ENCODE measurements around the gene FRMD6.

DNA sequence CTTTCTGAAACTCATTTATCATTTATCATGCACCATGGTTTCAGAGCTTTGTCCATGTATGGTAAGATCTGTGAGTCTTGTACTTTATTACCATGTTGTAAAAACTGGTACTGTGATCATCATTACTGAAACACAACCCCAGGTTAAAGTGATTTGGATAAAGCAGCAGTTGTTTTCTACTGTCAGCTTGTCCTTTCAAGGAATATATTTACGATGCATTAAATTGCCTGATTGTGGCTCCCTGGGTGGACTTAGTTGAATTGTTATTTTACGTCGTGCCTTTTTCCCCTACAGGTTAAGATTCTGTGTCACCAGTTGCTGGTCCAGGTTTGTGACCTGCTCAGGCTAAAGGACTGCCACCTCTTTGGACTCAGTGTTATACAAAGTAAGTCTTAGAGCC is 46.1 kb downstream of the FRMD6 start:
- TF ChIP-seq, protein P1, sequence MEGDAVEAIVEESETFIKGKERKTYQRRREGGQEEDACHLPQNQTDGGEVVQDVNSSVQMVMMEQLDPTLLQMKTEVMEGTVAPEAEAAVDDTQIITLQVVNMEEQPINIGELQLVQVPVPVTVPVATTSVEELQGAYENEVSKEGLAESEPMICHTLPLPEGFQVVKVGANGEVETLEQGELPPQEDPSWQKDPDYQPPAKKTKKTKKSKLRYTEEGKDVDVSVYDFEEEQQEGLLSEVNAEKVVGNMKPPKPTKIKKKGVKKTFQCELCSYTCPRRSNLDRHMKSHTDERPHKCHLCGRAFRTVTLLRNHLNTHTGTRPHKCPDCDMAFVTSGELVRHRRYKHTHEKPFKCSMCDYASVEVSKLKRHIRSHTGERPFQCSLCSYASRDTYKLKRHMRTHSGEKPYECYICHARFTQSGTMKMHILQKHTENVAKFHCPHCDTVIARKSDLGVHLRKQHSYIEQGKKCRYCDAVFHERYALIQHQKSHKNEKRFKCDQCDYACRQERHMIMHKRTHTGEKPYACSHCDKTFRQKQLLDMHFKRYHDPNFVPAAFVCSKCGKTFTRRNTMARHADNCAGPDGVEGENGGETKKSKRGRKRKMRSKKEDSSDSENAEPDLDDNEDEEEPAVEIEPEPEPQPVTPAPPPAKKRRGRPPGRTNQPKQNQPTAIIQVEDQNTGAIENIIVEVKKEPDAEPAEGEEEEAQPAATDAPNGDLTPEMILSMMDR (IDR thresholded peaks at IDR 0.05) = no peak
- no peak for TF ChIP-seq POLR2A (IDR thresholded peaks at IDR 0.05)
- no peak for TF ChIP-seq EP300 (IDR thresholded peaks at IDR 0.05)
- TF ChIP-seq POLR2AphosphoS5 (IDR thresholded peaks at IDR 0.05) = no peak

Data from upper lobe of left lung (tissue), 4 donors.